DND-41 (cell line): ENCODE results near the gene CLEC19A.

Experiments
- CTCF ChIP-seq: IDR thresholded peaks from 2 replicates; pipeline ENCODE4 v1.5.1; 2012; ENCODE audit warnings: borderline replicate concordance, low read length, moderate library complexity, mild to moderate bottlenecking; ENCODE audit not compliant: poor library complexity, severe bottlenecking; ENCODE audit errors: extremely low read depth
- EZH2 ChIP-seq: IDR thresholded peaks from 3 replicates; pipeline ENCODE4 v1.6.1; 2012; ENCODE audit warnings: borderline replicate concordance, low read depth, mild to moderate bottlenecking, moderate library complexity, low read length, inconsistent platforms; ENCODE audit not compliant: severe bottlenecking

DNA sequence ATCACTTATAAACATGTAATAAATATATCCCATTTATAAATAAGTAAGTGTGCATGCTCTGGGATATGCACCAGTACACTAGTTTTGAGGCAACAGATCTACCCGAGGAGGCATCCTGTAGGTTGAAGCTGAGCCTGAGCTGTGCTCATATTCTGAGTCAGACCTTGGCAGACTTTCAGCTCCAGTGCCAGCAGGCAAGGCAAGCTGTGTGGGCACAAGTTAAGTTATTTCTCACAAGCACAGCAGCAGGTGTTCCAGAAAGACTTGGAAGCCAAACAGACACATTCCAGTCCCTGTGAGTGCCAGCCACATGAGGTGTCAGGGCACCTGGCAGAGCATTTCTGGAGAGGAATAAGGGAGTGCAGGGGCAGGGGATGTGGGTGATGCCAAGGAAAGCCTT is 1.3 kb upstream of the CLEC19A start:
- TF ChIP-seq CTCF (no peak), EZH2 (no peak)
